Measurements from ENCODE around the gene BBS1. TPM values are rescaled to one million over a fixed set of nuclear protein-coding genes. Genes with fewer than 3 reads are reported as not detected.
"Not testable (repeated sequence)": the region's sequence is repeated elsewhere in the genome, so short reads cannot be mapped to it uniquely, and the experiment has no call there.

Gene BBS1
- total RNA-seq, 1 donor from 2014 or later = 11.8 TPM

DNA sequence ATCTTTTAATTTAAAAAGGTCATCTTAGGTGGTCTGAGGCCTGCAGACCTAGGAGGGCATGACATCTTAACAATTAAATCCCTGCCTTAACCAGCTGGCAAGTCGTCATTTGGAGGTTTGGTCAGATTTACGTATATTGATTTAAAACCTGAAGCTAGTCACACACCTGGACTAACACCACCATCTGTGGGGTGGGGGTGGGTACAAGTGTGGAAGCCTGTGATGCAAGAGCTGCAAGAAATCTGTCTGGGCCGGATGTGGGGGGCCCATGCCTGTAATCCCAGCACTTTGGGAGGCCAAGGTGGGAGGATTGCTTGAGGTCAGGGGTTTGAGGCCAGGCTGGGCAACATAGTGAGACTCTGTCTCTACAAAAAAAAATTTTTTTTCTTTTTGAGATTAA is 70.8 kb downstream of the BBS1 start:
- ATAC-seq = no peak

DNA sequence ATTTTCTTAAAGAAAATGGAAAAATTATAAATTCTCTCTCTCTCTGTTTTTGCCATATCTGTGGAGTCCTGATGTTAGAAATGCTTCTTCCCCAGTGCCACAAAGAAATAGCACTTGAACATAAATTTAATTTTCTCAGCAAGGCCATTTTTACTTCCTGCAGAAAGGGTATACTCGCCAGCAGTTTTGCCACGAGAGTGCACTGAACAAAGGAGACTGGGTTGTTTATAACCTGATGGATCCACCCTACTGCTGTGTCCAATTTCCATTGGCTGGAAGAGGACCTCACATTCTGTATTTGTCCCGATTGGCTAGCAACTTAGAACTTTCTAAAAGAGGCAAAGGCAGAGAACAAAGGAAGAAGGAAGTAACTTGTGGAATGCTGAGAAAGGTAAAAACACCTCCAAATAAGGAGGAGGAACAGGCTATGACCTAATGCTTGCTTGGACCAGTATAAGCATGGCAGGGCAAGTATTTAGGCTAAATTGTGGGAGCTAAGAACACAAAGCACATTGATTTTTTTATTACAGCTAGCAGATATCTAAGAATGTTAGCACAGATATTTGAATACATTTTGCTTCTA is 72.2 kb downstream of the BBS1 start:
- ATAC-seq = not testable (repeated sequence)

Other genes starting within 250 kb of the BBS1 start
- gene RAB1B, start 242.0 kb upstream of the BBS1 start, total RNA-seq = 145 TPM
- 0.52 TPM for gene CNIH2, start 232.5 kb upstream of the BBS1 start, total RNA-seq
- gene YIF1A, start 221.5 kb upstream of the BBS1 start, total RNA-seq = 69.7 TPM
- not detected for gene TMEM151A, start 218.7 kb upstream of the BBS1 start, total RNA-seq
- 4.0 TPM for gene CD248, start 193.6 kb upstream of the BBS1 start, total RNA-seq
- 23.1 TPM for gene RIN1, start 174.2 kb upstream of the BBS1 start, total RNA-seq
- gene BRMS1, start 165.5 kb upstream of the BBS1 start, total RNA-seq = 31.8 TPM
- 3.5 TPM for gene B4GAT1, start 163.0 kb upstream of the BBS1 start, total RNA-seq
- gene SLC29A2, start 138.9 kb upstream of the BBS1 start, total RNA-seq = 3.6 TPM
- not detected for gene NPAS4, start 89.6 kb upstream of the BBS1 start, total RNA-seq
- 66.4 TPM for gene MRPL11, start 71.8 kb upstream of the BBS1 start, total RNA-seq
- 3.7 TPM for gene PELI3, start 43.7 kb upstream of the BBS1 start, total RNA-seq
- 46.9 TPM for gene DPP3, start 30.2 kb upstream of the BBS1 start, total RNA-seq
- gene ZDHHC24, start 35.4 kb downstream of the BBS1 start, total RNA-seq = 6.8 TPM
- gene ACTN3, start 36.3 kb downstream of the BBS1 start, total RNA-seq = 0.44 TPM
- gene CTSF, start 58.0 kb downstream of the BBS1 start, total RNA-seq = 4.1 TPM
- gene CCDC87, start 82.4 kb downstream of the BBS1 start, total RNA-seq = 0.16 TPM
- gene CCS, start 82.5 kb downstream of the BBS1 start, total RNA-seq = 20.1 TPM
- gene RBM14, start 106.0 kb downstream of the BBS1 start, total RNA-seq = 36.8 TPM
- 84.7 TPM for gene RBM4, start 128.1 kb downstream of the BBS1 start, total RNA-seq
- gene RBM4B, start 167.3 kb downstream of the BBS1 start, total RNA-seq = 10.2 TPM
- 138 TPM for gene SPTBN2, start 218.6 kb downstream of the BBS1 start, total RNA-seq